T-helper 1 cell treated with Interleukin-12 subunit alpha and Interleukin-12 subunit beta and Interleukin-4 antibody, amounts not matched to agents 30 ng/mL and 1 ng/mL, for 36 hours (primary cell): ENCODE measurements around the gene FOXD4L3. TPM values are rescaled to one million over a fixed set of nuclear protein-coding genes. Genes with fewer than 3 reads are reported as not detected.
"Not testable (repeated sequence)": the region's sequence is repeated elsewhere in the genome, so short reads cannot be mapped to it uniquely, and the experiment has no call there.

Source experiments
- intact Hi-C: fragments of 100-400 bp; cut with micrococcal nuclease; formaldehyde crosslinking; loops from one replicate; pipeline ENCODE4 v1.15.1; 2024
- total RNA-seq: library from RNA; stranded (reverse); gene quantifications from 2 replicates; pipeline ENCODE4 v1.2.3, GENCODE V29; 2022

Gene FOXD4L3
- total RNA-seq, result 0.29 TPM in 1 of 2 replicates, not detected in the other

DNA sequence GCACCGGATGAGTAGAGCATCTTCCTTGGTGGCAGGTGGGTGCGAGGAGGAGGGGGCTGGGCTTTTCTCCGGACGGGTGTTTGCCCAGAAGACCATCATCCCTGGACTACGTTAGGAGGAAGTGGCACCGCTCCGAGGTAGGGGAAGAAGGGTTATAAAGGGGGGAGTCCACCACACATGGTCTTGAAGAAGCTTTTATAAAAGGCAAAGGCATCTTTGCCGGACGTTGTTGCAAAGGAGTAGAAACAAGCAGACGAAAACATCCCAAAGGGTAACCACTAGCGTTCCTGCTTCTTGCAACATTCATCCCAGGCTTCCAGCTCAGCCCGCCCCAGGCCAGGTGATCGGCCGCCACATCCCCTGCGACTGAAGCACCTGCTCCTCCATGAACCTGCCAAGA, at the start of gene FOXD4L3:
Gene FOXD4L3, plus strand, starts transcription at position 301 of the 400 bp plus-strand sequence. Its CDS starts 85 bp downstream, at position 386.
- intact Hi-C loops, result not testable (repeated sequence)

DNA sequence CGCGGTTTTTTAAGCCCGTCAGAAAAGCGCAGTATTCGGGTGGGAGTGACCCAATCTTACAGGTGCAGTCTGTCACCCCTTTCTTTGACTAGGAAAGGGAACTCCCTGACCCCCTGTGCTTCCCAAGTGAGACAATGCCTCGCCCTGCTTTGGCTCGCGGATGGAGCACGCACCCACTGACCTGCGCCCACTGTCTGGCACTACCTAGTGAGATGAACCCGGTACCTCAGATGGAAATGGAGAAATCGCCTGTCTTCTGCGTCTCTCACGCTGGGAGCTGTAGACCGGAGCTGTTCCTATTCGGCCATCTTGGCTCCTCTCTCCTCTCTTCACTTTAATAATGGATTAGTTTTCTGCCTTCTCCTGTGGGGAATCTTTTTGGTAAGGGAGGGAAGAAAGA, 21.6 kb upstream of the FOXD4L3 start:
- intact Hi-C loops, result not testable (repeated sequence)

- intact Hi-C loops, result not testable (repeated sequence)
These were observed 1.1 kb downstream of the FOXD4L3 start for GRCh38 chr9:68303771-68304170.

DNA sequence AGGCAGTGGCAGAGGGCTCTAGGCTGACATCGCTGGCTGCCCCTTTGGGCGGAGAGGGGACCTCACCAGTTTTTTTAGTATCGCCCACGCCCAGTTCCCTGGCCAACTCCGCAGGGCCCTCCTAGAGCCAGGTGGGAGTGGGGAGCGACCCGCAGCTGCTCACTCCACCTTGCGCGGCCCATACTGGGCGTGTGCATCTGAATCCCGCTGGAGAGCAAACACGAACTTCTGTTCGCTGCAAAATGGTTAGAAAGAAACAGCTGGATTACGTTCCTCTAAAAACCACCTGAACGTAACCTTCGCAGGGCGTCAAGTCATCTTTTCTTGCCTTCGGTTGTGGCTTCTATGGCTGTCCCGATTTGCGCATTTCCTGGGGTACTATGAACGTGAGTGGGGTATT, 1.5 kb downstream of the FOXD4L3 start:
- intact Hi-C loops, result not testable (repeated sequence)

DNA sequence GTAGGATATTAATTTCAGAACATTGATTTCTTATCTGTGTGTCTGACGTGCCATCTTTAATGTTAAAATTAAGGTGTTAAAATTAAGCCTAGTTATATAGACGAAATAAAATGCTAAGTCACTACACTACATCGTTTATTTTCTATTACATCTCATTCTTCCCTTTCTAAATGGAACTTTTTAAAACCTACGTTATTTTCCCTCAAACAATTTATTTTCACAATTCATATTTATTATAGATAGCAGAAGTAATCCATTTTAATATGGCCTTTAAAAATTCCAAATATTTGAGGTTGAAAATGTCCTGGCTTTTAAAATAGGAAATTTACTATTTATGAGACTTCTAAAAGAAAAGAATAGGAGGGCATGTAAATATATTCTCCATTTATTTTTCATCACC, 2.1 kb downstream of the FOXD4L3 start:
- intact Hi-C loops, result not testable (repeated sequence)

GRCh38 chr9:68305680-68306285, 3.1 kb downstream of the FOXD4L3 start:
- intact Hi-C loops, result not testable (repeated sequence)

GRCh38 chr9:68306391-68306964, 3.8 kb downstream of the FOXD4L3 start:
- intact Hi-C loops, result not testable (repeated sequence)

- intact Hi-C loops, result not testable (repeated sequence)
These were observed 4.5 kb downstream of the FOXD4L3 start for GRCh38 chr9:68307127-68307526.

DNA sequence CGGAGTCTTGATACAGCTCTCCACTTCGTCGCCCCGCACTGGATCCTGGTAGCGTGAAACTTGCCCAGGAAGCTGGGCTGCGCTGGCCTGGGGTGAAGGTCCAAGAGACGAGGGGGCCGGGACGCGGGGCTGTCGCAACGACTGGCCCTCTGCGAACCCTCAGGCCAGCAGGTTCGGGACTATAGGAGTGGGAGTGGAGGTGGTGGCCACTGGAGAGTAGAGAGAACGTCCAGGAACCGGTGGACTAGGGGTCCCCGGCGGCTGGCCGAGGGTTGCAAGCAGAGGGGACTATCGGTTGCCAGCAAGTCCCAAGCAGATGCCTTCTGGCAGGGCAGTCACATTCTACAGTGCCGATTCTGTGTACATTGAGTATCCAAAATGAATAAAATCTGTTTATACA, 5.0 kb downstream of the FOXD4L3 start:
- intact Hi-C loops, result not testable (repeated sequence)

DNA sequence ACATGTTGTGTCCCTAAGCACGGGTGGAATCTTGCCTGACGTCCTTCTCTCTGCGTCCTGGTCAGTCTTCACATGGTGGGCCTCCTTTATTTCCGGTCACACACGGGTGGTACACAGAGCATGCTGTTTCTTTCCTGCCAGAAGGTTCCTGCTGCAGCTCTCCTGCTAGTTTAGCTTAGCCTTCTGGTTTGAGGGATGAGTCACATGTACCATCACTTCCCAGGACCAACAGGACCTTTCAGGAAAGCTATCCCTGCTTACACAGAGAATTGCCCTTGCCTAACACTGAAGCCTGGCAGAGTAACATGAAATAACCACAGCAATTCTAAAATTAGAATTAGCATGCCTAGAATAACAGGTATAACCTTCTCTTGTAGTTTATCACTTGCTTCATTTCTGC, 8.5 kb downstream of the FOXD4L3 start:
- intact Hi-C loops, result not testable (repeated sequence)

DNA sequence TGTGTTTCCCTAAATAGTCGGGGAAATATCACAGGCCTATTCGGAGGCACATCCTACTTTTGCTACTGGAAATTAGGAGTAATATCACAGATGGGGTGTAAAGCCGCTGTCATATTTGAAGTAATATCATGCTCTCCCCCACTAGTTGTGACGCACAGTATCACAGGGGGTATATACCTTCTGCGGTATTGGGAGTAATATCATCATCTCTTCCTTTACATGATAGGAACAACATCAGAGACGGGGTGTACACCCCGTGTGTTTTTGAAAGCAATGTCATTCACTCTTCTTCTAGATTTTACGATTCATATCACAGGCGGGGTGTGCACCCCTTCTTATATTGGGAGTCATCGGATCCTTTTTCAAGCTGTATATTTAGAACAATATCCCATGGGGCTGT, 15.5 kb downstream of the FOXD4L3 start:
- intact Hi-C loops, result not testable (repeated sequence)

GRCh38 chr9:68323749-68324148, 21.1 kb downstream of the FOXD4L3 start:
- intact Hi-C loops, result not testable (repeated sequence)

DNA sequence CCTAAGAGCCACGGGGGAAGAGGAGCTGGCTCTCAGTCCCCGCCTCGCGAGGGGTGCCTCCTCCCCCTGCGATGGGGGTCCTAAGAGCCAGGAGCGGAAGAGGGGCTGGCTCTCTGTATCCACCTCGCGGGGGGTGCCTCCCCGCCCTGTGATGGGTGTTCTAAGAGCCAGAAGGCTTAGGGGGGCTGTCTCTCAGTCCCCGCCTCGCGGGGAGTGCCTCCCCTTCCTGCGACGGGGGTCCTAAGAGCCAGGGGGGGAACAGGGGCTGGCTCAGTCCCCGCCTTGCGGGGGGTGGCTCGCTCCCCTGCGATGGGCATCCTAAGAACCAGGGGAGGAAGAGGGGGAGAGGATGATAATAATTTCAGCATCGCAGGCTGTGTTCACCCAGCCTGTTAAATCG, 21.9 kb downstream of the FOXD4L3 start:
- intact Hi-C loops, result not testable (repeated sequence)

- intact Hi-C loops, result not testable (repeated sequence)
These were observed 26.4 kb downstream of the FOXD4L3 start for GRCh38 chr9:68329106-68329505.

- intact Hi-C loops, result not testable (repeated sequence)
These were observed 28.0 kb downstream of the FOXD4L3 start for GRCh38 chr9:68330531-68331173.

- intact Hi-C loops, result not testable (repeated sequence)
These were observed 29.5 kb downstream of the FOXD4L3 start for GRCh38 chr9:68332122-68332521.

DNA sequence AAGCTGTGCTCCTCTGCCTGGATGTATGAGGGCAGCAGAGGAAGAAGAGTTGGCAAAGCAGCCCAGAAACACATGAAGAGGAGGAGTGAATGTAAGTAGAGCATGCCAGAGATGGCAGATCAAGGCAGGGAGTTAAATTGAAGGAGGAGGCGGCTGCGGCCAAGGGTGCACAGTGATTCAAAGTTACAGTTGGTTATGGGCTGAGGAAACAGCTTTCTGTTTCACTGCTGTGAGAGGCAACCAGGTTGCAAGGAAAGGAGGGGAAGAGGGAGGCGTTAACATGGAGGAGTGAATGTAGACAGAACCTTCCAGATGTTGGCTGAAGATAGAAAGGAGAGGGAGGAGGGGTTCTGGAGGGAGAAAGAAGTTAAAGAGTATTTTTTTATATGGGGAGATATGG, 33.3 kb downstream of the FOXD4L3 start:
- intact Hi-C loops, result not testable (repeated sequence)

- intact Hi-C loops, result not testable (repeated sequence)
These were observed 34.1 kb downstream of the FOXD4L3 start for GRCh38 chr9:68336639-68337339.

DNA sequence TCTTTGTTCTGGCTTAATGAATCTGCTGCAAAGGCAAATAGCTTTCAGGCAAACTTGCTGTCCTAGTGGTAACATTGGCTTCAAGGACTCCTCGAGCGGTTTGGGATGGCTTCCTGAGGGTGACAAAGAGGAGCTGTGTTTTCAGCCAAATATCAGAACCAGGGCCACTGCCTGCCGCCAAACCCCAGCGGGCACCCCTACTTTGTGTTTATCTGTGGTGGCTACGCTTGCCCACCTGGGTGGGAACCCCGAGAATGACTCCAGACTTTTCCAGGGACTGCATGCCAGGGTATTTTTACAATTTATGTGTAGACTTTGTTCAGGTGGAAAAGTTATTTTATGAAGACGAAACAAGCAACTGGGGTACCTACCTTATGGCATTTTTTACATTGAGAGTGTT, 35.3 kb downstream of the FOXD4L3 start:
- intact Hi-C loops, result not testable (repeated sequence)

DNA sequence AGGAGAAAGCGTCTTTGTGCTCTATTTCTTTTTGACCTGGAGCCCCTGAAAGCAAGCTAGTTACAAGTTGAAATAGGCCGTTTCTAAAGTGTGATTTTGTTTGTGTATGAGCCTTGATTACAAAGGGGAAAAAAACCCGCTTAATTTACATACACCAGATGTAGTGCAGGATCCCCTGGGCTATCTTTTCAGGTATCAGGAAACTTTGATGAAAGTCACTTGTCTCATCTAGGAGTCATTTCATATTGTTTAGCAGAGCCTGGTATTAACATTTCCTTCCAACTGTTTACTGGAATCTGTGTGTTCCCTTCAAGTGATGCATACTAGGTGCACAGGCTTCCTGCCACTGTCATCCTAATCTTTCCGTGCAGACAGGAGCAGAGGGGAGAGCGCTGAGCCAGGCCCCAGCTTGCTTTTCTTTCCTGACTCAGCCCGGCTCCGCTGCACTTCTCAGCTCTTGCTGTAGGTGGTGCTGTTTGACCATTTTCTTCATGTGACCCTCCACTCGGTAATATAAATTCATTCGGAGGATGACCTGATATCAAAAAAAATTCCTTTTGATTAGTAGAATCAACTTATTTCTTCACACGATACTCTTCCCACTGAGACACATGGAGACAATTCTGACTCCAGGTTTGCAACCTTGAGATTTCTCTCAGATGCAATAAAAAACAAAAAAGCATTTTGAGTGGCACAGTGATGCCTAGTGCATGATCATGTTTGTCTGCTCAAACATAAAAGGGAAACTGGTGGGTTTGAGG, 39.8 kb downstream of the FOXD4L3 start:
- intact Hi-C loops, result loop anchor here (2.0 kb wide), 1 partner anchor 164 kb away; no protein-coding TSS in a partner anchor

DNA sequence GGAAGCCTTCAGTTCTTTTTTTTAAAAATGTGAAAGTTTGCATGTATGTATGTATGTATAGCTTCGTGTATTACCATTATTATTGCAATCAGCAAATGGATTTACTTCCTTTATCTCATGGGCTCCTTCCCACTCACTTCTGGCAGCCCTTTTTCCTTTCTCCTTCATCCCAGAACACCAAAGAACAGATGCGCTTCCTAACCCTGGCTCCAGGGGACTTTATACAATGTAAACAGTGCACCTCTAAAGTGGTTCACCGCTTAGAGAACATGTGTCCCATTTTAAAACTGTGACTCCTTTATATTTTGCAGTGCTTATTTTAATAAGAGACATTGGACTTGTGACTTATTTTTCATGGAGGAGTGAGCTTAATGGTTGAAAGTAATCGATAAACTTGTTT, 40.6 kb downstream of the FOXD4L3 start:
- intact Hi-C loops, result loop anchor here (2.0 kb wide), 1 partner anchor 164 kb away; no protein-coding TSS in a partner anchor
